Activated naive CD4-positive, alpha-beta T cell treated with anti-CD3 and anti-CD28 coated beads, Interleukin-2, amount 10 ng/mL, durations not matched to agents 7 days and 5 days (primary cell): ENCODE data around the gene WFDC10A.
"Not testable (repeated sequence)": the region's sequence is repeated elsewhere in the genome, so short reads cannot be mapped to it uniquely, and the experiment has no call there.

Experiments
- CTCF ChIA-PET: fragments of 350-600 bp; sonication (Branson Sonifier 250); formaldehyde crosslinking; loops from one replicate; lab custom pipeline; 2021; ENCODE audit warnings: antibody characterized with exemption; lab: Charles Lee
- DNase-seq: peaks from one replicate; pipeline ENCODE4 v3.0.0-alpha.2; 2020
- H3K27ac Mint-ChIP-seq: one replicate; pipeline ENCODE4 v1.8.0; 2021; ENCODE audit warnings: mild to moderate bottlenecking, moderate library complexity, mixed read lengths
- H3K27me3 Mint-ChIP-seq: one replicate; pipeline ENCODE4 v1.8.0; 2021; ENCODE audit warnings: mild to moderate bottlenecking, mixed read lengths
- H3K36me3 Mint-ChIP-seq: one replicate; pipeline ENCODE4 v1.8.0; 2021; ENCODE audit warnings: mixed read lengths
- H3K4me1 Mint-ChIP-seq: one replicate; pipeline ENCODE4 v1.8.0; 2021; ENCODE audit warnings: mixed read lengths
- H3K4me3 Mint-ChIP-seq: one replicate; pipeline ENCODE4 v1.8.0; 2021; ENCODE audit warnings: mild to moderate bottlenecking, moderate library complexity, mixed read lengths
- H3K9me3 Mint-ChIP-seq: one replicate; pipeline ENCODE4 v1.8.0; 2021; ENCODE audit warnings: mixed read lengths

Gene WFDC10A

DNA sequence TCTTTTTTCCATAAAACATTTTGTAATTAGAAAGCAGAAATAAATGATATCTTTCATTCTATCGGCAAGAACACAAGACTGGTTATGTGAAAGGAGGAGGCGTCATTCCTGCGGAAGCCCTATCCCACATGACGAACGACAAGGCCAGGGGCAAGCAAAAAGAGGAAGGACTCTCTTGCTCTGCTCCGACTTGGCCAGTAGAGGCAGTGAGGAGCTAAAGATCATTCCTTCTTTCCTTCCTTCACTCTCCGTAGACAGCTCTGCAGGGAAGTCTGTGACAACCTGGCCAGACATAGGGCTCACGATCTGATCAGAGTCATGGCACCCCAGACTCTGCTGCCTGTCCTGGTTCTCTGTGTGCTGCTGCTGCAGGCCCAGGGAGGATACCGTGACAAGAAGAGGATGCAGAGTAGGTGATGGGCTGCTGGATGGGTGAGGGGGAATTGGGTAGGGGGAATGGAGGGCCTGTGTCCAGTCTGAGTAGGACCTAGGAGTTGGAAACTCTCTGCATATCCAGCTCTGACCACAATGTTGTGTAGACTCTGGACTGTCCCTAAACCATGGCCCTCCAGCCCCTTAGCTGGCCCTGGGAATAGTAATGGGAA is at the start of gene WFDC10A:
Gene WFDC10A (plus strand): TSS at position 244 of the 605 bp plus-strand sequence. CDS start 75 bp downstream, at position 319.
- no peaks in the 10 kb centered on the region for H3K9me3 Mint-ChIP-seq
- CTCF ChIA-PET = interaction anchor here (1.0 to 2.6 kb wide), 5 partner anchors 20 to 154 kb away, joined by 3 to 12 read pairs (median 3); no protein-coding TSS in a partner anchor
- DNase-seq = peak; percentile 28
- peaks cover 17% of the 10 kb centered on the region for H3K27me3 Mint-ChIP-seq
- H3K27ac Mint-ChIP-seq = no peak within 1 kb of the TSS
- H3K4me1 Mint-ChIP-seq = no peaks in the 10 kb centered on the region
- no peak within 1 kb of the TSS for H3K4me3 Mint-ChIP-seq
- no peaks in the 10 kb centered on the region for H3K36me3 Mint-ChIP-seq

DNA sequence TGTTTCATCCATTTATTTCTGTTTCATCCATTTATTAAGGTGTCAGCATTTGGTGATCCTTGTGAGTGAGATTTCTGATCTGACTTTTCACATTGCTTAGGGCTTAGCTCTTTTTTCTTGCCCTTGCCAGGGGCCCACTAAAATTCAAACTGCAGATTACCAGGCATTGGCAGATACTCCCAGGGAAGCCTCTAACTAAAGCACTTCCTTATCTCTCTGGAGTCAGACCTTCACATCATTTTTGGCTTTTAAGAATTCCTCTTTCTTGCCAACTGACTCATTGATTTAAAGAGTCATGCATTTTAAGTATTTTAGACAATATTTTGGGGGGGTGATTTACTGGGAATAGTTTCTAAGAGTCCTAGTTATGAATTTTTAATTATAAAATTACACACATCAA is 47.8 kb upstream of the WFDC10A start:
- H3K27ac Mint-ChIP-seq = no peak overlapping the region
- no peaks in the 10 kb centered on the region for H3K9me3 Mint-ChIP-seq
- H3K27me3 Mint-ChIP-seq = peaks cover 18% of the 10 kb centered on the region
- no peaks in the 10 kb centered on the region for H3K4me1 Mint-ChIP-seq
- H3K4me3 Mint-ChIP-seq = no peak overlapping the region
- CTCF ChIA-PET = no interaction called here
- DNase-seq = no peak
- H3K36me3 Mint-ChIP-seq = no peaks in the 10 kb centered on the region

DNA sequence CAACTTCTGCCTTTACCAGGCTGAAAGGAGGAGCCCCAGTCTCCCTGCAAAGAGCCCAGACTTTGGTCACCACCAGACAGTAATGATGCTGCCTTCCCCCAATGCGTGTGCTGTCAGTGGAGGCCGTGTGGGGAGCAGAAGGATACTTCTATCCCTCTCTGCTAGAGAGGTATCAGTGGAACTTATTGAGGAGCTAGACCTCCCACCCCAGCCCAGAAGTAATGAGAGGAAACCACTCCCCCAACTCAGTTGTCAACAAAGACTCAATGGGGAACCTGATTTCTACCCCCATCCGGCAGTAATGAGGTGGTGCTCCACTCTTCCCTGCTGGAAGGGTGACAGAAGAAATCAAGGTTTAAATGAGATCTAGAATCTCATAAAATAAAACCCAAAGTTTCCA is 46.0 kb upstream of the WFDC10A start:
- H3K27ac Mint-ChIP-seq = no peak overlapping the region
- no peak for DNase-seq
- no peaks in the 10 kb centered on the region for H3K36me3 Mint-ChIP-seq
- H3K9me3 Mint-ChIP-seq = no peaks in the 10 kb centered on the region
- CTCF ChIA-PET = interaction anchor here (1.4 to 1.5 kb wide), 2 partner anchors 8 to 187 kb away, joined by 3 to 4 read pairs; no protein-coding TSS in a partner anchor
- H3K4me1 Mint-ChIP-seq = no peaks in the 10 kb centered on the region
- H3K4me3 Mint-ChIP-seq = no peak overlapping the region
- H3K27me3 Mint-ChIP-seq = peaks cover 24% of the 10 kb centered on the region

DNA sequence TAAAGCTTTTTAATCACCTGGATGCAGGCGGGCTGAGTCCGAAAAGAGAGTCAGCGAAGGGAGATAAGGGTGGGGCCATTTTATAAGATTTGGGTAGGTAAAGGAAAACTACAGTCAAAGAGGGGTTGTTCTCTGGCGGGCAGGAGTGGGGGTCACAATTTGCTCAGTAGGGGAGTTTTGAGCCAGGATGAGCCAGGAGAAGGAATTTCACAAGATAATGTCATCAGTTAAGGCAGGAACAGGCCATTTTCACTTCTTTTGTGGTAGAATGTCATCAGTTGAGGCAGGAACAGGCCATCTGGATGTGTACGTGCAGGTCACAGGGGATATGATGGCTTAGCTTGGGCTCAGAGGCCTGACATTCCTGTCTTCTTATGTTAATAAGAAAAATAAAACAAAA is 45.2 kb upstream of the WFDC10A start:
- not testable (repeated sequence) for H3K36me3 Mint-ChIP-seq, H3K4me3 Mint-ChIP-seq, H3K4me1 Mint-ChIP-seq, H3K9me3 Mint-ChIP-seq, DNase-seq, H3K27ac Mint-ChIP-seq
- H3K27me3 Mint-ChIP-seq = peaks cover 25% of the 10 kb centered on the region
- CTCF ChIA-PET = interaction anchor here (1.4 to 1.5 kb wide), 2 partner anchors 8 to 187 kb away, joined by 3 to 4 read pairs; no protein-coding TSS in a partner anchor

DNA sequence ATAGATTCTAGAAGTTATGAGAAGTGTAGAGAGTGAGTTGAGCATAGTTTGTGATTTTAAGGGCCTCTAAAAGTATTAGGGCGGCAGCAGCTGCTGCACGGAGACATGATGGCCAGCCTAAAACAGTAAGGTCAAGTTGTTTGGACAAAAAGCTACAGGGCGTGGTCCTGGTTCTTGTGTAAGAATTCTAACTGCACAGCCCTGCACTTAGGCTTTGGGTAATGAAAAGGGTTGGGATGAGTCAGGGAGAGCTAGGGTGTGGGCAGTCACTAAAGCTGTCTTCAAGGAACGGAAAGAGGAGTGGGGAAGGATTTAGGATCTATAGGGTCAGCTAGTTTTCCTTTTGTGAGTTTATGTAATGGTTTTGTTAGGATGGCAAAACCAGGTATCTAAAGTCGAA is 43.6 kb upstream of the WFDC10A start:
- not testable (repeated sequence) for H3K27ac Mint-ChIP-seq, H3K4me1 Mint-ChIP-seq, H3K4me3 Mint-ChIP-seq, DNase-seq, H3K36me3 Mint-ChIP-seq, H3K9me3 Mint-ChIP-seq
- H3K27me3 Mint-ChIP-seq = peaks cover 30% of the 10 kb centered on the region
- CTCF ChIA-PET = interaction anchor here (0.8 to 1.3 kb wide), 2 partner anchors 185 to 186 kb away, joined by 3 read pairs; no protein-coding TSS in a partner anchor

DNA sequence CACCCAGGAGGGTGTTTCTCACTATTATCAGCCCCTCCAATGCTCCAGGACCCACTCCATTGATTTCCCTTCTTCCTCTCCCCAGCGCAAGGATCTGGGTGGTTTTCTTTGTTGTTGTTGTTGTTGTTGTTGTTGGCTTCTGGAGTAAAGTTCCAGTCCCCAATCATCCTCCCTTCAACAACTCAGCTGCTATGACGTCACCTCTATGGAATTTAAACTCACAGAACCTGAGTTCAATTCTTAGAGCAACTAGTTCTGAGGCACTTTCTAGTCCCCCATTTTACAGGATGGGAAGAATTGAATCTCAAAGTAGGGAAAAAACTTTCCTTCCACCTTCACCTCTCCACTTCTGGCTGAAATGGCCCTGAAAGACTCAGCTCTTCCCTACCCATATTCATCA is 40.7 kb upstream of the WFDC10A start:
- H3K4me1 Mint-ChIP-seq = no peaks in the 10 kb centered on the region
- no peak for DNase-seq
- H3K27ac Mint-ChIP-seq = no peak overlapping the region
- H3K9me3 Mint-ChIP-seq = no peaks in the 10 kb centered on the region
- peaks cover 18% of the 10 kb centered on the region for H3K27me3 Mint-ChIP-seq
- no peak overlapping the region for H3K4me3 Mint-ChIP-seq
- CTCF ChIA-PET = interaction anchor here (1.7 kb wide), 1 partner anchor 182 kb away, joined by 8 read pairs; no protein-coding TSS in a partner anchor
- H3K36me3 Mint-ChIP-seq = no peaks in the 10 kb centered on the region

DNA sequence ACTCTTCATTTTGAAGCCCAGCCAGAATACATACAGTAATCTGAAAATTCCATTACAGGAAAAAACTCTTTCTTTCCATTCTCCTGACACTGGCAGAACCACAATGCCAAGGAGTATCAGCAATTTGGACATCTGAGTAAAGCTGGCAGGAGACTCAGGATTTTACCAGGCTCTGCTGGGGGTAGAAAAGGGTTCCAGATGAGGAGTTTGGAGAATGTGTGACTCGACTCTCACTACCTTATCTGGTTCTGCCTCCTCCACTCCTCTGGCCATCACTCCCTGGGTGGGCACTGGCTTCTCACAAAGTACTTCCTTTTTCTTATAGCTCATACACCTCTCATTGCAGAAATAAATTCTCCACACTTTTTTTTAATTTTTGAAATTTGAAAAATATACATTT is 39.8 kb upstream of the WFDC10A start:
- CTCF ChIA-PET = interaction anchor here (1.7 kb wide), 1 partner anchor 181 kb away, joined by 8 read pairs; no protein-coding TSS in a partner anchor
- no peak for DNase-seq
- no peaks in the 10 kb centered on the region for H3K4me1 Mint-ChIP-seq
- no peaks in the 10 kb centered on the region for H3K36me3 Mint-ChIP-seq
- H3K27ac Mint-ChIP-seq = no peak overlapping the region
- H3K4me3 Mint-ChIP-seq = no peak overlapping the region
- no peaks in the 10 kb centered on the region for H3K9me3 Mint-ChIP-seq
- H3K27me3 Mint-ChIP-seq = peaks cover 18% of the 10 kb centered on the region

DNA sequence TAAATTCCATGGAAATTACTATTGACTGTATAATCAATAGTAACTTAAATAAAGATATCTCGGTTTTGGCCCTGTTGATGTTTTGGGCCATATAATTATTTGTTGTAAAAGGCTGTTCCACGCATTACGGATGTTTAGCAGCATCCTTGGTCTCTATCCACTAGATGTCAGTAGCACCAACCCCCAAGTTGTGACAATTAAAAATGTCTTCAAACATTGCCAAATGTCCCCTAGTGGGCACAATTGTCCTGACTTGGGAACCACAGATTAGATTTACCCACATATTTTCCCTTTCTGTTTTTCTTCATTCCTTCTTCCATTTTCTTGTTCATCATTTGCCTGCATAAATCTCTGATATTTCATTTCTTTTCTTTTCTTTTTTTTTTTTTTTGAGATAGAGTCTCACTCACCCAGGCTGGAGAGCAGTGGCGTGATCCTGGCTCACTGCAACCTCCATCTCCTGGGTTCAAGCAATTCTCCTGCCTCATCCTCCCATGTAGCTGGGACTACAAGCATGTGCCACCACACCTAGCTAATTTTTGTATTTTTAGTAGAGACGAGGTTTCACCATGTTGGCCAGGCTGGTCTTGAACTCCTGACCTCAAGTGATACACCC is 36.9 kb upstream of the WFDC10A start:
- H3K36me3 Mint-ChIP-seq = no peaks in the 10 kb centered on the region
- H3K4me3 Mint-ChIP-seq = no peak overlapping the region
- no peaks in the 10 kb centered on the region for H3K4me1 Mint-ChIP-seq
- H3K27ac Mint-ChIP-seq = no peak overlapping the region
- peaks cover 20% of the 10 kb centered on the region for H3K27me3 Mint-ChIP-seq
- DNase-seq = peak; percentile 43
- H3K9me3 Mint-ChIP-seq = no peaks in the 10 kb centered on the region
- CTCF ChIA-PET = interaction anchor here (4.9 kb wide), 1 partner anchor 178 kb away, joined by 44 read pairs; no protein-coding TSS in a partner anchor

DNA sequence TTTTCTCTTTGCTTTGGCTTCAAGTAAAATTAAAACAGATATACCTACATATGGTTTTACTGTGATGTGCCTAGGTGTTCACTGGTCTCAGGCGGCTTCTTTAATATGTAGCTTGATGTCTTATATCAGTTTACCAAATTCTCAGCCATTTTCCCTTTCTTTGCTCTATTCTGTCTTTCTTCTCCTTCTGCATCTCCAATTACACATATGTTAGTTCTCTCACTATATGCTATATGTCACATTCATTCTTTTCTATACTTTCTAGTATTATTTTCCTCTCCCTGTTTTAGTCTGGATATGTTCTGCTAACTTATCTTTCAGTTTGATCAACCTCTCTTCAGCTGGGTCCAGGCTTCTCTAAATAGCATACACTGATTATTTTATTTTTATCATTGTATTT is 36.0 kb upstream of the WFDC10A start:
- no peak overlapping the region for H3K4me3 Mint-ChIP-seq
- no peaks in the 10 kb centered on the region for H3K36me3 Mint-ChIP-seq
- no peak for DNase-seq
- H3K9me3 Mint-ChIP-seq = no peaks in the 10 kb centered on the region
- CTCF ChIA-PET = interaction anchor here (4.9 kb wide), 1 partner anchor 177 kb away, joined by 44 read pairs; no protein-coding TSS in a partner anchor
- no peaks in the 10 kb centered on the region for H3K4me1 Mint-ChIP-seq
- H3K27me3 Mint-ChIP-seq = peaks cover 20% of the 10 kb centered on the region
- no peak overlapping the region for H3K27ac Mint-ChIP-seq

DNA sequence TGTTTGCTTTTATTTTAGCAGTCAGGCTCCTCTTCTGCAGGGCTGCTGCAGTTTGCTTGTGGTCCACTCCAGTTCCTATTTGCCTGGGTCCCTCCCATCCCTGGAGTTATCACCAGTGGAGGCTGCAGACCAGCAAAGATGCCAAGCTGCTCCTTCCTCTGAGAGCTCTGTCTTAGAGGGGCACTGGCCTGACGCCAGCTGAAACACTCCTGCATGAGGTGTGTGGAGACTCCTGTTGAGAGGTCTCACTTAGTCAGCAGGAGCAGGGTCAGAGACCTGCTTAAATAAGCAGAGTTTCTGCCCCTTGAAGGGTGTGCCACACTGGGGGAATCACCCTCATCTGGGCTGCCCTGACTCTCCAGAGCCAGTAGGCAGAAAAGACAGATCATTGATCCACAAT is 34.3 kb upstream of the WFDC10A start:
- Mint-ChIP-seq H3K36me3 (no peaks in the 10 kb centered on the region), H3K4me1 (no peaks in the 10 kb centered on the region), H3K9me3 (no peaks in the 10 kb centered on the region), H3K27me3 (peaks cover 11% of the 10 kb centered on the region), H3K27ac (no peak overlapping the region), H3K4me3 (no peak overlapping the region)
- DNase-seq = no peak
- CTCF ChIA-PET = interaction anchor here (4.9 kb wide), 1 partner anchor 176 kb away, joined by 44 read pairs; no protein-coding TSS in a partner anchor

DNA sequence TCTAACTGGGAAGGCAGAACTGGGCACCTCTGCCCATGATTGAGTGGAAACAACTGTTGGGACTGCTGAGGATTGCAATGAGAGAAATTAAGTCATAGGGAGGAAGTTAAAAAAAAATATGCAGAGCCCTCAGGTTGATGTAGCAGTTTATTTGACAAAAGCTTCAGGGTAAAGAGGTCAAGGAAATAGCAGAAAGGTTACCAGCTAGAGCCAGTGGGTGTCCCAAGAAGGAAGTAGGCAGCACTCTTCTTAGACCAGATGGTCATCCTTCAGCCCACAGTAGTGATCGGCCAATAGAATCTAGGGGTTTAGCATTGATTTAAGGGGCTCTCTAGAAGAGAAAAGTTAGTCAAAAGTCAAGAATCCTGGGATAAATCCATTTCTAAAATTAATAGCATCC is 21.7 kb upstream of the WFDC10A start:
- CTCF ChIA-PET = no interaction called here
- H3K36me3 Mint-ChIP-seq = no peaks in the 10 kb centered on the region
- peaks cover 2% of the 10 kb centered on the region for H3K4me1 Mint-ChIP-seq
- H3K9me3 Mint-ChIP-seq = peaks cover 12% of the 10 kb centered on the region
- H3K4me3 Mint-ChIP-seq = no peak overlapping the region
- DNase-seq = no peak
- H3K27me3 Mint-ChIP-seq = peaks cover 6% of the 10 kb centered on the region
- H3K27ac Mint-ChIP-seq = no peak overlapping the region

DNA sequence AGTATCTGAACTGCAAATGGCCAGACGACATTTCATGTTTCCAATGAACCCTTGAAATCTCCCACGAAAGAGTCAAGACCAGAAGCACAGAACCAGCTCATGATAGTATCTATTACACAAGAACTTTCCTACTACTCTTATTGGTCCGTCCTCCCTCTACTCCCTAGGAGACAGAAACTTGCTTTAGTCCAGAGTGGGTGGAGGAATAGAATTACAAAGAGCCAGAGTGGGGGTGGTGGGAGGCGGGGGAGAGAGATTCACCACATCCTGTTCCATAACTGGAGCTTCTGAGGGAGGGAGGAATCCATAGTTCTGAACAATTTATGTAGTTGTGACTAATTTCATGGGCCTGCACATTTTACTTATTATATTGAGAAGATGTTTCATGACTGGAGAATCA is 18.5 kb upstream of the WFDC10A start:
- Mint-ChIP-seq H3K27ac (no peak overlapping the region), H3K9me3 (peaks cover 8% of the 10 kb centered on the region), H3K27me3 (no peaks in the 10 kb centered on the region), H3K36me3 (no peaks in the 10 kb centered on the region), H3K4me3 (no peak overlapping the region), H3K4me1 (peaks cover 2% of the 10 kb centered on the region)
- CTCF ChIA-PET = no interaction called here
- no peak for DNase-seq

DNA sequence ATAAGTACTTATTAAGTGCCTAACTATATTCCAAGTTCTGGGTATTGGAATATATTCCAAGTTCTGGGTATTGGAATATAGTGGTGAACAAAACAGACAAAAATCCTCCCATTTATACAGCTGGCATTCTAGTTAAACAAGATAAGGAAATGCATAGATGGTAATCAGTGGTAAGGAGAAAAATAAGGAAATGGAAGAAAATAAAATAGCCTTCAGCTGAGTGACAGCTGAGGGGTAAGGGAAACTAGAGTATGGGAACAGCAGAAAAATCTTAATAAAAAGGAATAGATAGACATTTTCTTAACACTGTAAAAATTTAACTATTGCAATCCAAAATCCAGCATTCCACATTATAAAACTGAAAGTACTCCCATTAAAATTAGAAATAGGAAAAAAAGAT is 17.2 kb upstream of the WFDC10A start:
- no peak overlapping the region for H3K27ac Mint-ChIP-seq
- peaks cover 2% of the 10 kb centered on the region for H3K4me1 Mint-ChIP-seq
- H3K36me3 Mint-ChIP-seq = no peaks in the 10 kb centered on the region
- peaks cover 3% of the 10 kb centered on the region for H3K9me3 Mint-ChIP-seq
- H3K4me3 Mint-ChIP-seq = no peak overlapping the region
- H3K27me3 Mint-ChIP-seq = no peaks in the 10 kb centered on the region
- CTCF ChIA-PET = no interaction called here
- DNase-seq = no peak

DNA sequence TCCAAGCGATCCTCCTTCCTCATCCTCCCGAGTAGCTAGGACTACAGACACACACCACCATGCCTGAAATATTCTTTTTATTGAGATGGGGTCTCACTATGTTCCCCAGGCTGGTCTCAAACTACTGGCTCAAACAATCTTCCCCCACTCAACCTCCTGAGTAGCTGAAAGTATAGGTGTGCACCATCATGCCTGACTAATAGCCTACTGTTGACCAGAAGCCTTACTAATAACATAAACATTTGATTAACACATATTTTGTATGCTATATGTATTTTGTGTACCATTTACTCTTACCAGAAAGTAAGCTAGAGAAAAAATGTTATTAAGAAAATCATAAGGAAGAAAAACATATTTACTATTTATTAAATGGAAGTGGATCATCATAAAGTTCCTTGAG is 11.9 kb upstream of the WFDC10A start:
- Mint-ChIP-seq H3K4me1 (no peaks in the 10 kb centered on the region), H3K36me3 (no peaks in the 10 kb centered on the region), H3K27me3 (peaks cover 8% of the 10 kb centered on the region), H3K27ac (no peak overlapping the region), H3K9me3 (no peaks in the 10 kb centered on the region), H3K4me3 (no peak overlapping the region)
- CTCF ChIA-PET = interaction anchor here (1.3 kb wide), 1 partner anchor 152 kb away, joined by 3 read pairs; no protein-coding TSS in a partner anchor
- DNase-seq = no peak

DNA sequence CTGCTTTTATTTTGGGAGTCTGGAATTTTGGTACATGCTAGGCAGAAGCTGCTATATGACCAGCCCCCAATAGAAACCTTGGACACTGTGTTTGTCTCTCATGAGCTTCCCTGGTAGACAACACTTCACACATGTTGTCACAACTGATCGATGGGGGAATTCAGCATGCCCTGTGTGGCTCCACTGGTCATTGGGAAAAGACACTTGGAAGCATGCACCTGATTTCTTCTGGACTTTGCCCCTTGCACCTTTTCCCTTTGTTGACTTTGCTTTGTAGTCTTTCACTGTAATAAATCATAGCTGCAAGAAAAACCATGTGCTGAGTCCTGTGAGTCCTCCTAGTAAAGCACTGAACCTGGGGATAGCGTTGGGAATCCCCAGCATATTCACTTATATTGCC is 7.9 kb upstream of the WFDC10A start:
- Mint-ChIP-seq H3K4me1 (no peaks in the 10 kb centered on the region), H3K27me3 (peaks cover 8% of the 10 kb centered on the region), H3K4me3 (no peak overlapping the region), H3K27ac (no peak overlapping the region), H3K36me3 (no peaks in the 10 kb centered on the region), H3K9me3 (no peaks in the 10 kb centered on the region)
- DNase-seq = no peak
- CTCF ChIA-PET = no interaction called here
